CD4-positive, alpha-beta T cell (primary cell): ENCODE results near the gene CDH2. TPM values are rescaled to one million over a fixed set of nuclear protein-coding genes. Genes with fewer than 3 reads are reported as not detected.

Experiments
- ATAC-seq: fragments of 200-7000 bp; cut with Tn5 transposase; one replicate; pipeline ENCODE4 v1.10.0; 2022; ENCODE audit warnings: mild to moderate bottlenecking; ENCODE audit not compliant: poor library complexity
- CTCF ChIA-PET: fragments of 350-600 bp; sonication (Branson Sonifier 250); formaldehyde crosslinking; loops from one replicate; lab custom pipeline; 2021; ENCODE audit warnings: antibody characterized with exemption, inconsistent platforms; lab: Charles Lee
- POLR2A ChIA-PET: fragments of 350-600 bp; sonication (Branson Sonifier 250); formaldehyde crosslinking; loops from one replicate; lab custom pipeline; 2021; ENCODE audit warnings: antibody characterized with exemption, inconsistent platforms; lab: Charles Lee
- DNase-seq, 14 experiments: peaks; one replicate each; pipeline ENCODE4 v3.0.0-alpha.2; 2013 to 2020; ENCODE audit warnings: mixed read lengths in 2 of 14
- H3K27ac ChIP-seq, 2 donors: one replicate each; pipeline versions ENCODE4 v1.5.1 to v1.7.0; 2013; ENCODE audit warnings: low read length in 2 of 2, low read depth in 1 of 2, mild to moderate bottlenecking in 1 of 2
- H3K27me3 ChIP-seq, 2 experiments: 1 replicate in 1 of 2; 2 replicates in 1 of 2; pipeline versions ENCODE4 v1.6.1 to v1.7.0; 2013; ENCODE audit warnings: low read length in 2 of 2, control low read depth in 1 of 2, mild to moderate bottlenecking in 1 of 2, moderate library complexity in 1 of 2; ENCODE audit not compliant: insufficient read depth in 2 of 2, control insufficient read depth in 1 of 2
- H3K36me3 ChIP-seq: one replicate; pipeline ENCODE4 v1.6.1; 2013; ENCODE audit warnings: low read length, control low read depth; ENCODE audit not compliant: insufficient read depth
- H3K4me1 ChIP-seq: one replicate; pipeline ENCODE4 v1.6.1; 2013; ENCODE audit warnings: low read length, control low read depth; ENCODE audit not compliant: insufficient read depth
- H3K4me3 ChIP-seq: one replicate; pipeline ENCODE4 v1.5.1; 2013; ENCODE audit warnings: mild to moderate bottlenecking, low read length, moderate library complexity
- H3K9me3 ChIP-seq, 2 experiments: 1 replicate in 1 of 2; 2 replicates in 1 of 2; pipeline versions ENCODE4 v1.6.1 to v1.7.0; 2013; ENCODE audit warnings: low read length in 2 of 2, mild to moderate bottlenecking in 2 of 2, control low read depth in 1 of 2, moderate library complexity in 1 of 2; ENCODE audit not compliant: control insufficient read depth in 1 of 2, insufficient read depth in 1 of 2
- H3K27ac Mint-ChIP-seq: one replicate; pipeline ENCODE4 v1.8.0; 2020; ENCODE audit warnings: mixed read lengths
- H3K27me3 Mint-ChIP-seq: one replicate; pipeline ENCODE4 v1.8.0; 2021; ENCODE audit warnings: mixed read lengths
- H3K36me3 Mint-ChIP-seq: one replicate; pipeline ENCODE4 v1.8.0; 2021; ENCODE audit warnings: low read depth, mixed read lengths
- H3K4me1 Mint-ChIP-seq: one replicate; pipeline ENCODE4 v1.8.0; 2021; ENCODE audit warnings: low read depth, mixed read lengths
- H3K4me3 Mint-ChIP-seq: one replicate; pipeline ENCODE4 v1.8.0; 2020; ENCODE audit warnings: mild to moderate bottlenecking, mixed read lengths
- H3K9me3 Mint-ChIP-seq: one replicate; pipeline ENCODE4 v1.8.0; 2020; ENCODE audit warnings: mixed read lengths
- intact Hi-C, 2 experiments: fragments of 100-400 bp; cut with DNase I in 1 of 2; cut with micrococcal nuclease in 1 of 2; formaldehyde crosslinking; loops; one replicate each; pipeline versions ENCODE4 v1.15.1 to v1.9.0; 2023 to 2025; cut with DNase I, micrococcal nuclease
- total RNA-seq, 174 experiments: library from RNA in 2 of 174; stranded (reverse) in 2 of 174; gene quantifications; one replicate each; pipeline ENCODE4 v1.2.3 and lab custom pipeline; 2021 to 2026
- TF ChIP-seq, protein P1 (sequence below): fragments of 200-600 bp; IDR thresholded peaks from one replicate; pipeline ENCODE4 v1.8.0; 2022; ENCODE audit warnings: antibody characterized with exemption, mild to moderate bottlenecking

Gene CDH2
- total RNA-seq, 2 experiments from 2014 or later, result not detected

DNA sequence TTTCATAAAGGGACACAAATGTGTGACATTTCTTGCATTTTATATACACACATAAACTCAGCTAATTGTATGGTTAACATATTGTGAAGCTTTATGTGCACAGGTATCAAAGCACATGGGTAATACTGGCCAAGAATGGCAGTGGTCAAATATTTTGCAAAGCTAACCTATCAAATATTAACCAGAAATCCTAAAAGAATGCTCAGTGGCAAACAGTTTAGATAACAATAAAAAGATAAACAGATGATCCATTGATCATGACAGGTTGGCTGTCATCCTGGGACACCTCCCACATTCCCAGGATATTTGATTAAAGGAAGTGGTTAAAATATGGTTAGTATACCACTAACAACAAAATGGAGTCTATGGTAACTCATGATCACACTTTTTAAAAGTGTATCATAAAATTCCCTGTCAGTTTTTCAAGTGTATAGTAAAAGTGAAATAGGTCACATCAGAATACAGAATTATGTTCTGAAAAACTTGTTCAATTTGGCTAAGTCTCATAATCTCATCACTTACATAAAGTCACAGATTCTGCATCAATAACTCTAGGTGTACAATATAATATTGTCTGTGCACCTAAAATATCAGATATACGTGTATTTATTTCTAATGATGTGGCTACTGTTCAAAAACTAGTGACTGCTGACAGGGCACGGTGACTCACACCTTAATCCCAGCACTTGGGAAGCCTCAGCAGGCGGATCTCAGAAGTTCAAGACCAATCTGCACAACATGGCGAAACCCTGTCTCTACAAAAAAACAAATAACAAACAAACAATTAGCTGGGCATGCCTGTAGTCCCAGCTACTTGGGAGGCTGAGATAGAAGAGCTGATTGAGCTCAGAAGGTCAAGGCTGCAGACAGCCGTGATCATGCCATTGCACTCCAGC is 48.9 kb downstream of the CDH2 start:
- Histone ChIP-seq H3K27ac (no peak overlapping the region), H3K4me3 (no peak overlapping the region), H3K27me3 (no peaks in the 10 kb centered on the region), H3K4me1 (no peaks in the 10 kb centered on the region), H3K36me3 (no peaks in the 10 kb centered on the region), H3K9me3 (peaks cover 0 to 7% of the 10 kb centered on the region in 2 experiments)
- intact Hi-C loops, result no loop called here
- no peaks in the 10 kb centered on the region for H3K9me3 Mint-ChIP-seq
- ATAC-seq, result no peak
- no peak for DNase-seq
- TF ChIP-seq, protein P1, sequence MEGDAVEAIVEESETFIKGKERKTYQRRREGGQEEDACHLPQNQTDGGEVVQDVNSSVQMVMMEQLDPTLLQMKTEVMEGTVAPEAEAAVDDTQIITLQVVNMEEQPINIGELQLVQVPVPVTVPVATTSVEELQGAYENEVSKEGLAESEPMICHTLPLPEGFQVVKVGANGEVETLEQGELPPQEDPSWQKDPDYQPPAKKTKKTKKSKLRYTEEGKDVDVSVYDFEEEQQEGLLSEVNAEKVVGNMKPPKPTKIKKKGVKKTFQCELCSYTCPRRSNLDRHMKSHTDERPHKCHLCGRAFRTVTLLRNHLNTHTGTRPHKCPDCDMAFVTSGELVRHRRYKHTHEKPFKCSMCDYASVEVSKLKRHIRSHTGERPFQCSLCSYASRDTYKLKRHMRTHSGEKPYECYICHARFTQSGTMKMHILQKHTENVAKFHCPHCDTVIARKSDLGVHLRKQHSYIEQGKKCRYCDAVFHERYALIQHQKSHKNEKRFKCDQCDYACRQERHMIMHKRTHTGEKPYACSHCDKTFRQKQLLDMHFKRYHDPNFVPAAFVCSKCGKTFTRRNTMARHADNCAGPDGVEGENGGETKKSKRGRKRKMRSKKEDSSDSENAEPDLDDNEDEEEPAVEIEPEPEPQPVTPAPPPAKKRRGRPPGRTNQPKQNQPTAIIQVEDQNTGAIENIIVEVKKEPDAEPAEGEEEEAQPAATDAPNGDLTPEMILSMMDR, result no peak
- CTCF ChIA-PET, result interaction anchor here (0.6 kb wide), 2 partner anchors 10 to 557 kb away, joined by 3 read pairs; no protein-coding TSS in a partner anchor
- H3K36me3 Mint-ChIP-seq, result no peaks in the 10 kb centered on the region
- H3K4me3 Mint-ChIP-seq, result no peak overlapping the region
- no peaks in the 10 kb centered on the region for H3K27me3 Mint-ChIP-seq
- H3K4me1 Mint-ChIP-seq, result no peaks in the 10 kb centered on the region
- no peak overlapping the region for H3K27ac Mint-ChIP-seq
- POLR2A ChIA-PET, result interaction anchor here (0.6 kb wide), 1 partner anchor 35 kb away, joined by 3 read pairs; no protein-coding TSS in a partner anchor

DNA sequence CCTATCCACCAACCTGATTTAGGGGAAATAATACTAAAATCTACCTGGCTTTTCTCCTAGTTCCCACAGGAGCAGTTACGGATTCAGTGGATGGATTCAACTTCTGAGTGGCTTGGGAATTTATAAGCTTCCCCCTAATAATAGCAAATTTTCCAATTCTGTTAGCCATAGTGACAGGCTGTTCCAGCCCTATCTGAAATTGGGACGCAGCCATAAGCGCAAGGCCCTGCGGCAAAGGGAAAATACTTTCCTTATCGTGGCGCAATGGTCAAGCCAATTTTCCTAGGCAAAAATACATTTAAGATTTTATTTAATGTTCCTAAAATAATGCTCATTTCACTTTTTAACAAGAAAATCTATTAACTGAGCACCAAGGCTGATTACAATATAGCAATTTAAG is 49.7 kb downstream of the CDH2 start:
- Mint-ChIP-seq H3K36me3 (no peaks in the 10 kb centered on the region), H3K9me3 (peaks cover 2% of the 10 kb centered on the region), H3K4me3 (no peak overlapping the region), H3K27me3 (no peaks in the 10 kb centered on the region), H3K27ac (no peak overlapping the region), H3K4me1 (no peaks in the 10 kb centered on the region)
- no peaks in the 10 kb centered on the region for H3K27me3 ChIP-seq
- no peaks in the 10 kb centered on the region for H3K4me1 ChIP-seq
- no peak for DNase-seq
- no peak overlapping the region for H3K27ac ChIP-seq
- CTCF ChIA-PET, result no interaction called here
- intact Hi-C loops, result no loop called here
- POLR2A ChIA-PET, result interaction anchor here (0.6 kb wide), 1 partner anchor 36 kb away, joined by 3 read pairs; no protein-coding TSS in a partner anchor
- ATAC-seq, result no peak
- H3K36me3 ChIP-seq, result no peaks in the 10 kb centered on the region
- peaks cover 0 to 7% of the 10 kb centered on the region in 2 experiments for H3K9me3 ChIP-seq
- TF ChIP-seq, protein P1, result no peak
- H3K4me3 ChIP-seq, result no peak overlapping the region

DNA sequence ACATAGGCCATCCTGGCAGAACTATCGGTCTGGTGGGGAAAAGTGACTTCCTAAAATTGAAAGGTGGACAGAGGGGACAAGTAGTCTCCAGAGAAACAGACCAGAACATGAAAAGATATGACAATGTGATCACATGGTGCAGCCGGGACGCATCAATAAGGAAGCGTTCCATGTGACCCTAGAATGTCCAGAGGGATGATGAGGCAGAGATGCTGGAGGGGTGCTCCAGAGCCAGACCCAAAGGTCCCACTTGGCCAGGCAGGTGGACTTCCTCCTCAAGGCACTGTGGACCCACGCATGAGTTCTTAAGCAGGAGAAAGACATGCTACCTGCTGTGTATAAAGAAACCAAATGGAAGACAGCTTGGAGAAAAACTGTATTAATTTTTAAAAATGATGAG is 50.2 kb downstream of the CDH2 start:
- POLR2A ChIA-PET, result no interaction called here
- no peak overlapping the region for H3K27ac Mint-ChIP-seq

More for the DNA sequence above, 50.2 kb downstream of the CDH2 start:
- no peaks in the 10 kb centered on the region for H3K4me1 ChIP-seq
- Mint-ChIP-seq H3K27me3 (no peaks in the 10 kb centered on the region), H3K4me1 (no peaks in the 10 kb centered on the region), H3K36me3 (no peaks in the 10 kb centered on the region), H3K4me3 (no peak overlapping the region), H3K9me3 (peaks cover 2% of the 10 kb centered on the region)
- intact Hi-C loops, result no loop called here
- H3K27me3 ChIP-seq, result no peaks in the 10 kb centered on the region
- H3K36me3 ChIP-seq, result no peaks in the 10 kb centered on the region
- no peak overlapping the region for H3K4me3 ChIP-seq
- DNase-seq (no peak), ATAC-seq (no peak)
- TF ChIP-seq, protein P1, result no peak
- CTCF ChIA-PET, result no interaction called here
- H3K9me3 ChIP-seq, result peaks cover 0 to 7% of the 10 kb centered on the region in 2 experiments
- no peak overlapping the region for H3K27ac ChIP-seq
